Coronary artery (tissue), 2 donors: ENCODE data around the gene CENPU.

ENCODE experiments used
- DNase-seq: peaks from one replicate; pipeline ENCODE4 v3.0.0-alpha.2; 2017; ENCODE audit warnings: low spot score
- H3K27ac ChIP-seq, 2 donors: fragments of 200-600 bp; sonication (generic); one replicate each; pipeline ENCODE4 v1.5.1; 2016 to 2019
- H3K4me3 ChIP-seq: fragments of 200-600 bp; sonication (generic); 2 replicates; pipeline ENCODE4 v1.5.1; 2016; ENCODE audit warnings: mild to moderate bottlenecking, moderate library complexity
- TF ChIP-seq, protein P1 (sequence below): fragments of 200-600 bp; sonication (generic); IDR thresholded peaks from one replicate; pipeline ENCODE4 v1.5.1; 2019; ENCODE audit warnings: antibody characterized with exemption

The CENPU gene

DNA sequence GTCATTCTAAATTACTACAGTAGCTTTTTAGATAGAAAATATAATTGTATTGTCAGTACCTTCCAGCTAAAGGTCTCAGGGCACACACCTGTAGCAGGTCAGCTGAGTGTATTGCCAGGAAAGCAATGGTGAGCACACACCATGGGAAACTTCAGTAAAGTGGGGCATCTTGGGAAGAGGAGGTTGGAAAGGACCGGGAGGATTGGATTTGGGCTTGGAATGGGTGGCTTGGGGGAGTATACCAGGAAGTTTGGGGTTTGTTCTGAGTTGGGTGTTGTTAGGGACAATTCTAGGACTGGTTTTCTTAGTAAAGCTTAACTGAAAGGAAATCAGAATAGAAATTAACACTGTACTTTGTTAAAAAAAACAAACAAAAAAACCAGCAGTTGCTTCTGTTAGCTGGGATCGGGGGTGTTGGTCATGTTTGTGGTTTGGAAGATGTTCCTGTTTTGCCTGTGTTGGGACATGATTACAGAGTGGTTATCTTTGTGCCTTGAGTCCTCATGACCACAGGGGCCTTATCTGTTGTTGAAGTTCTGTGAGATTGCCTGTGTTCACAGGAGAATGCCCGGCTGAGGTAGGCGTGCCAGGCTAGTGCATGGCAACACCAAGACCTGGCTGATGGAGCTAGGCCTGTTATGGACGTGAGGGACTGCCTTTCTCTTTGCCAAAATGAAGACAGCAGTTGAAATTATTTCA lies 49.3 kb downstream of the CENPU start:
- TF ChIP-seq, protein P1, sequence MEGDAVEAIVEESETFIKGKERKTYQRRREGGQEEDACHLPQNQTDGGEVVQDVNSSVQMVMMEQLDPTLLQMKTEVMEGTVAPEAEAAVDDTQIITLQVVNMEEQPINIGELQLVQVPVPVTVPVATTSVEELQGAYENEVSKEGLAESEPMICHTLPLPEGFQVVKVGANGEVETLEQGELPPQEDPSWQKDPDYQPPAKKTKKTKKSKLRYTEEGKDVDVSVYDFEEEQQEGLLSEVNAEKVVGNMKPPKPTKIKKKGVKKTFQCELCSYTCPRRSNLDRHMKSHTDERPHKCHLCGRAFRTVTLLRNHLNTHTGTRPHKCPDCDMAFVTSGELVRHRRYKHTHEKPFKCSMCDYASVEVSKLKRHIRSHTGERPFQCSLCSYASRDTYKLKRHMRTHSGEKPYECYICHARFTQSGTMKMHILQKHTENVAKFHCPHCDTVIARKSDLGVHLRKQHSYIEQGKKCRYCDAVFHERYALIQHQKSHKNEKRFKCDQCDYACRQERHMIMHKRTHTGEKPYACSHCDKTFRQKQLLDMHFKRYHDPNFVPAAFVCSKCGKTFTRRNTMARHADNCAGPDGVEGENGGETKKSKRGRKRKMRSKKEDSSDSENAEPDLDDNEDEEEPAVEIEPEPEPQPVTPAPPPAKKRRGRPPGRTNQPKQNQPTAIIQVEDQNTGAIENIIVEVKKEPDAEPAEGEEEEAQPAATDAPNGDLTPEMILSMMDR = no peak
- Histone ChIP-seq H3K4me3 (no peak overlapping the region), H3K27ac (no peak overlapping the region)
- DNase-seq = no peak

DNA sequence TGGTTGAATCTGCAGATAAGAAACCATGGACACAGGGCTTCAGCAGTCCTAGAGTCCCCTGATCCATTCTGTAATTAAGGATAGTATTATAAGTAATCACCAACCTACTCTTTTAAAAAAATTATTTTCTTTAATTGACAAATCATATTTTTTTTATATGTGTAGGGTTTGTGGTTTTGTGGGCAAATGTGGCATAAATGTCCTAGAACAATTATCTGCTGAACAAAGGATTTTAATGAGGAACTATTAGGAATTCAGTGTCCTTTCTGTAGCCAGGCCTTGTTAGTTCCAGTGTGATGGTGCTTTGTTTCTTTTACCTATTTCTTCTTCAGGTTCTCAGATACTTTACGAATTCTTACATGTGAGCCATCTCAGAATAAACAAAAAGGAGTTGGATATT lies 52.0 kb downstream of the CENPU start:
- no peak overlapping the region for H3K27ac ChIP-seq
- no peak for DNase-seq
- no peak overlapping the region for H3K4me3 ChIP-seq
- TF ChIP-seq, protein P1 = no peak

DNA sequence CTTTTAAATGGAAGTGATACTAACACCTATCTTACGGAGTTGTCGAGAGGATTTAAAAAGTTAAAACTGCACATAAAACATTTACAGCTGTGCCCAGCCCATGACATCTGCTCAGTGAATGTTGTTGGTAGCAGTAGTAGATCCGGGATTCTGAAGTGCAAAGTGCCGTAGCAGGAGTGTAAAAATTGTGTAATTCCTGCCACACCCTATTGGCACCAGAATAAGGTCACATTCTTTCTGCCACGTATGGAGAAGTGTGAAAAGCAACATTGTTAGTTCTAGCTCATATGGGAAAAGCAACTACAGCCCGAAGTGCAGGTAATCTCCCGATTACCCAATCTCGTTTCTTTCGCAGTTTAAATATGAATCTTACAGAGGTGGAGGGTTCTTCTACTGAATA lies 53.2 kb downstream of the CENPU start:
- TF ChIP-seq, protein P1 = no peak
- no peak overlapping the region for H3K27ac ChIP-seq
- no peak overlapping the region for H3K4me3 ChIP-seq
- DNase-seq = no peak

DNA sequence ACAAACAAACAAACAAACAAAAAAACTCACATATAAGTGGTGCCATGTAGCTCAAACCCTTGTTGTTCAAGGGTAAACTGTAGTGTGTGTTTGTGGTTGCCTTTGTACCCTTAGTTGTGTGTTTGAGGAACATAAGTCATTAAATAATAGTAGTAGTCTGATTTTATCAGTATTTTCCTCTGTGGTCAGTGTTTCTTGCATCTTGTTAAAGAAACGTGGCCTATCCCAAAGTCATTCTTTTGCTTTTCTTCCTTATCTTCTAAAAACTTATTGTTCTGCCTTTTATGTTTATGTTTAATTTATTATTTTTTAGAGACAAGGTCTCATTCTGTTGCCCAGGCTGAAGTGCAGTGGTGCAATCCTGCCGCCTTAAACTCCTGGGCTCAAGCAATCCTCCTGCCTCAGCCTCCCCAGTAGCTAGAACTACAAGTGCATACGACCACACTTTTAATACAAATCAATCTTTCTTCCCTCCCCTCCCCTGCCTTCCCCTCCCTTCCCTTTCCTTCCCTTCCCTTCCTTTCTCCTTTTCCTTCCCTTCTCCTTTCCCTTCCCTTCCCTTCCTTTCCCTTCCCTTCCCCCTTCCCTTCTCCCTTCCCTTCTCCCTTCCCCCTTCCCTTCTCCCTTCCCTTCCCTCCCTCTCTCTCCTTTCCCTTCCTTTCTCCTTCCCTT lies 57.9 kb downstream of the CENPU start:
- no peak overlapping the region for H3K4me3 ChIP-seq
- TF ChIP-seq, protein P1 = no peak
- no peak overlapping the region for H3K27ac ChIP-seq
- DNase-seq = no peak

DNA sequence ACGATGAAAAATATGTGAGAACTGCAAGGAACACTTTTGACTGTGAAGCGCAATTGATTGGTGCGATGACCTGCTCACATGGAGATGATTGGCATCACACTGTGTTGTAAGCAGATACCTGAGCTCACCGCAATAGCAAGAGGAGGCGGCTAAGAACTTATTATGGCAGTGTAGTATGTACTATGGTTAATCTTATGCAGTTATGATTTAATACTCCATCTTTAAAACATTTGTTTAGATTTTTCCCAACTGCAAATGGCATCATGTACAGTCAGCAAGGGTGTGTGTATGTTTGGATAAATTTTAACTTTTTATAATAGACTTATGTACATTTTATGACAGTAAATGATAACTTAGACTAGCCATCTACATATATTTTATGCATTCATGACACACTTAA lies 58.9 kb downstream of the CENPU start:
- no peak overlapping the region for H3K27ac ChIP-seq
- H3K4me3 ChIP-seq = no peak overlapping the region
- no peak for DNase-seq
- TF ChIP-seq, protein P1 = no peak

DNA sequence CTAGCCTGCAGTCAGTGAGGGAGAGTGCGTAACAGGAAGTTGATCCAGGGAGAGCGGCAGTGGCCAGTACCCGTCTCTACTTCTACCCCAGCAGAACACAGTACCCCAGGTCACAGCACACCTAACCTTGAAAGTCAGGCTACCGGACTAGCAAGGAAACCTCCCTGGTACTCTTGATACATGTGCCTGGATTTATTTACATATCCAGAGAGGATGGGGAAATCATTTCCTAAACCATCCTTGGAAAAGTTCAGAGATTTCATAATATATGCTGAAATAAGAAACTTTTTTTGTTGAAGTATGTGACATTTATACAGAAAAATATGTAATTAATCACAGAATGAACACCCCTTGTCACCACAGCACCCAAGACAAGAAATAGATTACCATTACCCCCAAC lies 59.9 kb downstream of the CENPU start:
- Histone ChIP-seq H3K27ac (no peak overlapping the region), H3K4me3 (no peak overlapping the region)
- TF ChIP-seq, protein P1 = no peak
- DNase-seq = no peak

DNA sequence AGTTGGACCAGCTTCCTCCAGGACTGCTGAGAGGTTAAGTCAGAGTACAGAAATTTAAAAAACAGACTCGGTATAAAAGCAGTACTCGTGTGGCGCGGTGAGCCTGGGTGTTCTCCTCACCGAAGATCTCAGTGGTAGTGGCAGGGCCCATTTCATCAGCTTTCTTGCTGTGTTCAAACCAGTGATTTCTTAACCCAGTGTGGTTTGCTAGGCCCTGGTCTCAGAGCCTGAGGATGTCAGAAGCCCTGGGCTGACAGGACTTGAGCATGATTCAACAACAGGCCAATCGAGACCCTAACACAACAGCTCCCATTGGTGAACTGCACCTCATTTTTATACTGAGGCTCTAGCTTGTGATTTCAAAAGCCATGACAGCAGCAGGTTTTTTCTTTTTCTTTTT lies 61.2 kb downstream of the CENPU start:
- TF ChIP-seq, protein P1 = no peak
- no peak for DNase-seq
- Histone ChIP-seq H3K27ac (no peak overlapping the region), H3K4me3 (no peak overlapping the region)
